RWPE1 (cell line): Measurements from ENCODE around the gene AP4E1.
"Not testable (repeated sequence)": the region's sequence is repeated elsewhere in the genome, so short reads cannot be mapped to it uniquely, and the experiment has no call there.

ENCODE experiments used
- CTCF ChIA-PET: fragments of 350-600 bp; sonication (Branson Sonifier 250); formaldehyde crosslinking; extraction: SDS; loops from one replicate; lab custom pipeline; 2021; lab: Yijun Ruan, JAX
- POLR2A ChIA-PET: fragments of 400-600 bp; formaldehyde crosslinking; extraction: SDS; loops from one replicate; lab custom pipeline; 2020; ENCODE audit warnings: antibody characterized with exemption; ENCODE audit not compliant: low non-redundant PET; lab: Yijun Ruan, JAX
- DNase-seq: peaks from one replicate; pipeline ENCODE4 v3.0.0; 2012; ENCODE audit warnings: low spot score
- H3K27ac ChIP-seq: fragments of 450-650 bp; 2 replicates; pipeline ENCODE4 v1.5.1; 2017
- TF ChIP-seq, protein P1 (sequence below): fragments of 450-650 bp; conservative IDR thresholded peaks from 2 replicates; pipeline ENCODE4 v1.5.1; 2017; ENCODE audit warnings: low read depth, mild to moderate bottlenecking

AP4E1 gene

DNA sequence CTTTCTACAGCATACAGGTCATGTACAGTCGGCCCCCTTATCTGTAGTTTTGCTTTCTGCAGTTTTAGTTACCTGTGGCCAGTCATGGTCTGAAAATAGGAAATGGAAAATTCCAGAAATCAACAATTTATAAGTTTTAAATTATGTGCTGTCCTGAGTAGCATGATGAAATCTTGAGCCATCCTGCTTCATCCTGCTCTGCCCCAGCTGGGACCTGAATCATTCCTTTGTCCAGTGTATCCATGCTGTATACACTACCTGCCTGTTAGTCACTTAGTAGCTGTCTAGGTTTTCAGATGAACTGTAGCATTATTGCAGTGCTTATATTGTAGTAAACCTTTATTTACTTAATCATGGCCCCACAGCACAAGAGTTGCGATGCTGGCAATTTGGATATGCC lies 44.8 kb downstream of the AP4E1 start:
- no peak overlapping the region for H3K27ac ChIP-seq
- ChIA-PET CTCF (interaction anchor here (0.6 kb wide), 1 partner anchor 14 kb away, joined by 3 read pairs; no protein-coding TSS in a partner anchor), POLR2A (no interaction called here)
- TF ChIP-seq, protein P1, sequence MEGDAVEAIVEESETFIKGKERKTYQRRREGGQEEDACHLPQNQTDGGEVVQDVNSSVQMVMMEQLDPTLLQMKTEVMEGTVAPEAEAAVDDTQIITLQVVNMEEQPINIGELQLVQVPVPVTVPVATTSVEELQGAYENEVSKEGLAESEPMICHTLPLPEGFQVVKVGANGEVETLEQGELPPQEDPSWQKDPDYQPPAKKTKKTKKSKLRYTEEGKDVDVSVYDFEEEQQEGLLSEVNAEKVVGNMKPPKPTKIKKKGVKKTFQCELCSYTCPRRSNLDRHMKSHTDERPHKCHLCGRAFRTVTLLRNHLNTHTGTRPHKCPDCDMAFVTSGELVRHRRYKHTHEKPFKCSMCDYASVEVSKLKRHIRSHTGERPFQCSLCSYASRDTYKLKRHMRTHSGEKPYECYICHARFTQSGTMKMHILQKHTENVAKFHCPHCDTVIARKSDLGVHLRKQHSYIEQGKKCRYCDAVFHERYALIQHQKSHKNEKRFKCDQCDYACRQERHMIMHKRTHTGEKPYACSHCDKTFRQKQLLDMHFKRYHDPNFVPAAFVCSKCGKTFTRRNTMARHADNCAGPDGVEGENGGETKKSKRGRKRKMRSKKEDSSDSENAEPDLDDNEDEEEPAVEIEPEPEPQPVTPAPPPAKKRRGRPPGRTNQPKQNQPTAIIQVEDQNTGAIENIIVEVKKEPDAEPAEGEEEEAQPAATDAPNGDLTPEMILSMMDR: no peak
- DNase-seq: no peak

DNA sequence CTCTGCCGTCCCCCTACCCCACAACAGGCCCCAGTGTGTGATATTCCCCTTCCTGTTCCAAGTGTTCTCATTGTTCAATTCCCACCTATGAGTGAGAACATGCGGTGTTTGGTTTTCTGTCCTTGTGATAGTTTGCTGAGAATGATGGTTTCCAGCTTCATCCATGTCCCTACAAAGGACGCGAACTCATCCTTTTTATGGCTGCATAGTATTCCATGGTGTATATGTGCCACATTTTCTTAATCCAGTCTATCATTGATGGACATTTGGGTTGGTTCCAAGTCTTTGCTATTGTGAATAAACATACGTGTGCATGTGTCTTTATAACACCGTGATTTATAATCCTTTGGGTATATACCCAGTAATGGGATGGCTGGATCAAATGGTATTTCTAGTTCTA lies 46.4 kb downstream of the AP4E1 start:
- POLR2A ChIA-PET, H3K27ac ChIP-seq, DNase-seq, CTCF ChIA-PET: not testable (repeated sequence)

DNA sequence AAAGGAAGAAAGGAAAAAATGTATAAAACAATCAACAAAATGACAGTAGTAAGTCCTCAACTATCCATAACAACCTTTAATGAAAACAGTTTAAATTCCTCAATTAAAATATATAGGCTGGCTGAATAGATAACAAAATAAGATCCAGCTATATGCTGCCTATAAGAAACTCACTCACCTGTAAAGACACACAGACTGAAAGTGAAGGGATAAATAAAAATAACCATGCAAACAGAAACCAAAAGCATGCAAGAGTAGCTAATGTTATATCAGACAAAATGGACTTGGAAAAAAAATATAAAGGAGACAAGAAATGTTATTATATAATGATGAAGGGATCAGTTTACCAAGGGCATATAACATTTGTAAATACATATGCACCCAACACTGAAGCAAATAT lies 51.2 kb downstream of the AP4E1 start:
- DNase-seq: no peak
- CTCF ChIA-PET: interaction anchor here (0.6 kb wide), 1 partner anchor 423 kb away, joined by 5 read pairs; no protein-coding TSS in a partner anchor
- TF ChIP-seq, protein P1: no peak
- H3K27ac ChIP-seq: no peak overlapping the region
- POLR2A ChIA-PET: no interaction called here

DNA sequence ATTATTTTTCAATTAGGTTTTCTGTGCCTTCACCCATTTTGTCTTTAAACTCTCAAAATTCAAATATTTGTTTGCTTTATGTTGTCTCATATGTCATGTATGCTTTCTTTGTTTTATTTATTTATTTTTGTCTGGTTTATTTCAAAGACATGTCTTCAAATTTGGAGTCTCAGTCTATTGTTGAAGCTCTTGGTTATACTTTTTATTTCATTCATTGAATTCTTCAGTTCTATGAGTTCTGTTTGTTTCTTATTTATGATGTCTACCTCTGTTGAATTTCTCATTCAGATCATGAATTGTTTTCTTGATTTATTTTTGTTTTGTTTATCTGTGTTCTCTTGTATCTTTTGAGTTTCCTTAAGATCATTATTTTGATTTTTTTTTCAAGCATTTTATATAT lies 55.6 kb downstream of the AP4E1 start:
- CTCF ChIA-PET: no interaction called here
- POLR2A ChIA-PET: no interaction called here
- DNase-seq: no peak
- TF ChIP-seq, protein P1: no peak
- H3K27ac ChIP-seq: no peak overlapping the region

DNA sequence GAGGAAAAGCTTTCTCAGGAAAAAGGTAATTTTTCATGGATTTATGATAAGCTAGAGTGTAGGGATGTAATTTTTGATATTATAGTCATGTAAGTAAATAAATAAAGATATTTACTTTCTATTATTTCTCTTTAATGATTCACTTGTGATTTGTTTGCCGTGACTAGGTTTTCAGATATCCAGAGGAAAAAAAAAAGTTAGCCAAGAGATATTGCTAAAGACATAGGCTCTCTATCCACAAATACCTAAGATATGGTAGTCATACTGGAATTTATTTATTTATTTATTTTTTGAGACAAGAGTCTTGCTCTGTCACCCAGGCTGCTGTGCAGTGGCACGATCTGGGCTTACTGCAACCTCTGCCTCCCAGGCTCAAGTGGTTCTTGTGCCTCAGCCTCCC lies 59.9 kb downstream of the AP4E1 start:
- no peak for DNase-seq
- ChIA-PET POLR2A (no interaction called here), CTCF (interaction anchor here (0.5 kb wide), 1 partner anchor 81 kb away, joined by 4 read pairs; no protein-coding TSS in a partner anchor)
- TF ChIP-seq, protein P1: no peak
- no peak overlapping the region for H3K27ac ChIP-seq

DNA sequence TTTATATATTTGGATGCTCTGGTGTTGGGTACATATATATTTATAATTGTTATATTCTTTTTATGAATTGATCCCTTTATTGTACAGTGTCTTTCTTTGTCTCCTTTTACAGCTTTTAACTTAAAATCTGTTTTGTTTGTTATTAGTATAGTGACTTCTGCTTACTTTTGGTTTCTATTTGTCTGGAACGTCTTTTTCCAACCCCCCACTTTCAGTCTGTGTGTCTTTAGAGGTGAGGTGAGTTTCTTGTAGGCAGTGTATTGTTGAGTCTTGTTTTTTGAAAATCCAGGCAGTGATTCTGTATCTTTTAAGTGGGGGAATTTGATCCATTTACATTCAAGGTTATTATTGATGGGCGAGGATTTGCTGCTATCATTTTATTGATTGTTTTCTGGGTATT lies 62.0 kb downstream of the AP4E1 start:
- no peak for DNase-seq
- ChIA-PET POLR2A (no interaction called here), CTCF (no interaction called here)
- TF ChIP-seq, protein P1: no peak
- H3K27ac ChIP-seq: no peak overlapping the region

DNA sequence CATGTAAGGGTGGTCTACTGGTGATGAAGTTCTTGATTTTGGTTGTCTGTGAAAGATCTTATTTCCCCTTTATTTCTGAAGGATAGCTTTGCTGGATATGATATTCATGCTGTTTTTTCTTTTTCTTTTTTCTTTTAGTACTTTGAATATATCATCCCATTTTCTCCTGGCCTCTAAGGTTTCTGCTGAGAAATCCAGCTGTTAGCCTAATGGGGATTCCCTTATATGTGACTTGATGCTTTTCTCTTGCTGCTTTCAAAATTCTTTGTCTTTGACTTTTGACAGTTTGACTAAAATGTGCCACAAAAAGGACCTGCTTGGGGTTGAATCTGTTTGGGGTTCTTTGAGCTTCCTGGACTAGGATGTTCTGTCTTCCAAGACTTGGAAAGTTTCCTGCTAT lies 62.6 kb downstream of the AP4E1 start:
- CTCF ChIA-PET: no interaction called here
- H3K27ac ChIP-seq: no peak overlapping the region
- DNase-seq: no peak
- TF ChIP-seq, protein P1: no peak
- POLR2A ChIA-PET: no interaction called here
